Thymus (tissue), 11 donors: ENCODE measurements around the gene SNX8. TPM values are rescaled to one million over a fixed set of nuclear protein-coding genes. Genes with fewer than 3 reads are reported as not detected.
"Not testable (repeated sequence)": the region's sequence is repeated elsewhere in the genome, so short reads cannot be mapped to it uniquely, and the experiment has no call there.

Experiments
- DNase-seq, 9 donors: peaks; one replicate each; pipeline ENCODE4 v3.0.0-alpha.2; 2013; ENCODE audit warnings: low spot score in 9 of 9, low read depth in 6 of 9, missing footprints in 1 of 9
- H3K27ac ChIP-seq, 2 donors: one replicate each; pipeline ENCODE4 v1.5.1; 2013; ENCODE audit warnings: control low read depth in 1 of 2, low read depth in 1 of 2, low read length in 1 of 2, mild to moderate bottlenecking in 1 of 2, moderate library complexity in 1 of 2
- H3K27me3 ChIP-seq, 2 donors: one replicate each; pipeline ENCODE4 v1.5.1; 2013; ENCODE audit warnings: low read length in 1 of 2; ENCODE audit not compliant: control insufficient read depth in 2 of 2, insufficient read depth in 1 of 2
- H3K36me3 ChIP-seq, 2 donors: one replicate each; pipeline ENCODE4 v1.5.1; 2013; ENCODE audit warnings: low read length in 1 of 2, mild to moderate bottlenecking in 1 of 2, moderate library complexity in 1 of 2; ENCODE audit not compliant: control insufficient read depth in 2 of 2, insufficient read depth in 2 of 2
- H3K4me1 ChIP-seq, 2 donors: one replicate each; pipeline ENCODE4 v1.5.1; 2013; ENCODE audit warnings: low read length in 2 of 2; ENCODE audit not compliant: control insufficient read depth in 2 of 2, insufficient read depth in 2 of 2
- H3K4me3 ChIP-seq, 2 donors: one replicate each; pipeline ENCODE4 v1.5.1; 2013; ENCODE audit warnings: low read length in 2 of 2, control low read depth in 1 of 2, mild to moderate bottlenecking in 1 of 2
- H3K9me3 ChIP-seq, 2 donors: one replicate each; pipeline ENCODE4 v1.5.1; 2013; ENCODE audit warnings: low read length in 1 of 2, mild to moderate bottlenecking in 1 of 2; ENCODE audit not compliant: control insufficient read depth in 2 of 2, insufficient read depth in 1 of 2
- WGBS: extraction: QIAGEN DNeasy Blood & Tissue Kit; methylation state at CpG from one replicate; pipeline ENCODE4 v1.1.7; 2013; 5-methylcytosine and 5-hydroxymethylcytosine counted together
- polyA plus RNA-seq: library from polyadenylated mRNA; stranded (reverse); fragments of 200-250 nt; gene quantifications from one replicate; pipeline ENCODE4 v1.2.3, GENCODE V29; 2013
- total RNA-seq: library from RNA; stranded (reverse); fragments of 120-200 nt; gene quantifications from one replicate; pipeline ENCODE4 v1.2.4, GENCODE V29; 2013
- donor health status: healthy.

The SNX8 gene
- total and polyA plus RNA-seq, 2 donors = 10.4 to 25.9 TPM

DNA sequence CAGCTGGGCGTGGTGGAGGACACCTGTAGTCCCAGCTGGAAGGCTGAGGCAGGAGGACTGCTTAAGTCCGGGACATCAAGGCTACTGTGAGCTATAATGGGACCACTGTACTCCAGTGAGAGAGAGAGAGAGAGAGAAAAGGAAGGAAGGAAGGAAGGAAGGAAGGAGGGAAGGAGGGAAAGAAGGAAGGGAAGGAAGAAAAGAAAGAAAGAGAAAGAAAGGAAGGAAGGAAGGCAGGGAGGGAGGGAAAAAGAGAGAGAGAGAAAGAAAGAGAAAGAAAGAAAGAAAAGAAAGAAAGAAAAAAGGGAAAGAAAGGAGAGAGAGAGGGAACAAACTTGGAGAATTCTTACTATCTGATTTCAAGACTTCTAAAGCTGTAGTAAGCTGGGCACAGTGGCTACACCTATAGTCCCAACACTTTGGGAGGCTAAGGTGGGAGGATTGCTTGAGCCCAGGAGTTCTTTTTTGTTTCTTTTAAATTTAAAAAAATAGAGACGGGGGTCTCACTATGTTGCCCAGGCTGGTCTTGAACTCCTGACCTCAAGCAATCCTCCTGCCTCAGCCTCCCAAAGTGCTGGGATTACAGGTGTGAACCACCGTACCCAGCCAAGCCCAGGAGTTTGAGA, 18.5 kb upstream of the SNX8 start:
- DNase-seq, H3K27me3 ChIP-seq, H3K4me1 ChIP-seq, H3K36me3 ChIP-seq, H3K9me3 ChIP-seq, H3K4me3 ChIP-seq, H3K27ac ChIP-seq: not testable (repeated sequence)
- WGBS = 95% methylated on average over 4 of the region's 4 CpGs

DNA sequence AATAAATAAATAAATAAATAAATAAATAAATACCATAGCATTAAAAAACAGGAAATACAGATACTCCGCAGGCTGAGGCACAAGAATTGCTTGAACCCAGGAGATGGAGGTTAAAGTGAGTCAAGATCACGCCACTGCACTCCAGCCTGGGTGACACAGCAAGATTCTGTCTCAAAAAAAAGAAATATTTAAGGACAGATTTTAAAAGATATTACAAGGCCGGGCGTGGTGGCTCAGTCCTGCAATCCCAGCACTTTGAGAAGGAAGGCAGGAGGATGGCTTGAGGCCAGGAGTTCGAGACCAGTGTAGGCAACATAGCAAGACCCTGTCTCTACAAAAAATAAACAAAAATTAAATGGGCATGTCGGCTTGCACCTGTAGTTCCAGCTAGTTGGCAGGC, 17.5 kb upstream of the SNX8 start:
- Histone ChIP-seq H3K4me1 (no peaks in the 10 kb centered on the region), H3K36me3 (no peaks in the 10 kb centered on the region), H3K9me3 (no peaks in the 10 kb centered on the region), H3K27me3 (no peaks in the 10 kb centered on the region), H3K4me3 (no peak overlapping the region), H3K27ac (no peak overlapping the region)
- WGBS = 97% methylated on average over 6 of the region's 6 CpGs
- DNase-seq = no peak

DNA sequence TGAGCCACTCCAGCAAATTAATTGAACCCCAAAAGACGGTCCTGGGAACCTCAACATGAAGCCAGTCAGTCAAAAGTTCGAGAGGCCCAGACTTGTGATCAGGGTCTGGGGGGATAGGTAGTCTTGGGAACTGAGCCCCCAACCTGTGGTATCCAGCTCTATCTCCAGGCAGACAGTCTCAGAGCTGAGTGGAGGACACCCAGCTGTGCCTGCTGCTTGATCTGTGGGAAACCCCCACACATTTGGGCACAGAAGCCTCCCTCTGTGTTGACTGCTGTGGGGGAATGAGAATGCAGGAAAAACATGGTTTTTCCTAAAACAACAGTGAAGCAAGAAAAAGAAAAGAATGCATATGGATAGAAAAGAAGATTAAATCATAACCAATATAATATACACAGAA, 16.3 kb upstream of the SNX8 start:
- no peaks in the 10 kb centered on the region for H3K9me3 ChIP-seq
- no peak for DNase-seq
- no peaks in the 10 kb centered on the region for H3K27me3 ChIP-seq
- H3K36me3 ChIP-seq = no peaks in the 10 kb centered on the region
- WGBS = 97% methylated on average over 2 of the region's 2 CpGs
- no peak overlapping the region for H3K4me3 ChIP-seq
- no peaks in the 10 kb centered on the region for H3K4me1 ChIP-seq
- no peak overlapping the region for H3K27ac ChIP-seq

DNA sequence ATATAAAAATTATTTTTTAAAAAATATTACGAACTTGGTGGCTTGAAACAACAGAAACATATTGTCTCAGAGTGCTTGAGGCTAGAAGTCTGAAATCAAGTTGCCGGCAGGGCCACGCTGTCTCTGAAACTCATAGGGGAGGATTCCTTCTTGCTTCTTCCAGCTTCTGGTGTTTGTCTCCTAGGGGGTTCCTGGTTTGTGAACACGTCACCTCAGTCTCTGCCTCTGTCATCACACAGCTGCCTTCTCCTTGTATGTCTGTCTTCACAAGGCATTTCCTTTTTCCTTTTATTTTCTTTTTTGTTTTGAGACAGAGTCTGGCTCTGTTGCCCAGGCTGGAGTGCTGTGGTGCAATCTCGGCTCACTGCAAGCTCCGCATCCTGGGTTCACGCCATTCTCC, 12.7 kb upstream of the SNX8 start:
- WGBS = 97% methylated on average over 7 of the region's 7 CpGs
- DNase-seq = no peak
- Histone ChIP-seq H3K4me1 (no peaks in the 10 kb centered on the region), H3K27ac (no peak overlapping the region), H3K4me3 (no peak overlapping the region), H3K27me3 (no peaks in the 10 kb centered on the region), H3K36me3 (no peaks in the 10 kb centered on the region), H3K9me3 (no peaks in the 10 kb centered on the region)

DNA sequence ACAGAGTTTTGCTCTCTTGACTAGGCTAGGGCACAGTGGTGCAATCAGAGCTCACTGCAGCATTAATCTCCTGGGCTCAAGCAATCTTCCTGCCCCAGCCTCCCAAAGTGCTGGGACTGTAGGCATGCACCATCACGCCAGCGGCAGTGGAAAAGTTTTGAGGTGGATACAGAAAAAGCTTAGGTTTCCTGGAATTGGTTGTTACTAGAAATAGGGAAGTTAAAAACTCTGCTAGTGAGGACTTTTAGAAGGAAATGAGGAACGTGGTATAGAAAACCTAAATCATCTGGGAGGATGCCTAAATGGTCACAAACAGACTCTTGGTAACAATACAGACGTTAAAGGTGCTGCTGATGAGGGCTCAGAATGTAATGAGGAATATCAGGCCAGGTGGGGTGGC, 10.9 kb upstream of the SNX8 start:
- no peaks in the 10 kb centered on the region for H3K4me1 ChIP-seq
- no peaks in the 10 kb centered on the region for H3K9me3 ChIP-seq
- WGBS = 9% methylated on average over 4 of the region's 4 CpGs
- H3K4me3 ChIP-seq = no peak overlapping the region
- no peaks in the 10 kb centered on the region for H3K27me3 ChIP-seq
- H3K36me3 ChIP-seq = no peaks in the 10 kb centered on the region
- DNase-seq = no peak
- H3K27ac ChIP-seq = no peak overlapping the region

DNA sequence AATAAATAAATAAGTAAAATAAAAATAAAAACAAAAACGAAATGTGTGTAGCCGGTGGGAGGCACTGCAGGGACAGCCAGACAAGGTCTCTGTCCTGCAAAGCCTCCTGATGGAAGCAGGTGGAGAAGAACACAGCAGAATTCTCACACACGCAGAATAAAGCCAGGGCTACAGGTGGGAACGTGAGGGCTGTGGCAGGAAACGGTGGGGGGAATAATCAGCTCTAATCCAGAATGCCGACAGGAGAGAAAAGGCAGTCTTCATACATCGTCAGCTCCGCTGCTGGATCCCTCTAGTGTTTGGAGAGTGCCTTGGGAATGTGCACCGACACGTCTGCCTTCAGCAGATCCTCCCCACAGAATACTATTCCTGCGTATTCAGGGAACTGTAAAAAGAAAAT, 6.8 kb upstream of the SNX8 start:
- H3K4me1 ChIP-seq = no peaks in the 10 kb centered on the region
- 92% methylated on average over 11 of the region's 11 CpGs for WGBS
- H3K4me3 ChIP-seq = no peak overlapping the region
- H3K9me3 ChIP-seq = no peaks in the 10 kb centered on the region
- no peaks in the 10 kb centered on the region for H3K27me3 ChIP-seq
- DNase-seq = no peak
- H3K36me3 ChIP-seq = no peaks in the 10 kb centered on the region
- H3K27ac ChIP-seq = no peak overlapping the region

DNA sequence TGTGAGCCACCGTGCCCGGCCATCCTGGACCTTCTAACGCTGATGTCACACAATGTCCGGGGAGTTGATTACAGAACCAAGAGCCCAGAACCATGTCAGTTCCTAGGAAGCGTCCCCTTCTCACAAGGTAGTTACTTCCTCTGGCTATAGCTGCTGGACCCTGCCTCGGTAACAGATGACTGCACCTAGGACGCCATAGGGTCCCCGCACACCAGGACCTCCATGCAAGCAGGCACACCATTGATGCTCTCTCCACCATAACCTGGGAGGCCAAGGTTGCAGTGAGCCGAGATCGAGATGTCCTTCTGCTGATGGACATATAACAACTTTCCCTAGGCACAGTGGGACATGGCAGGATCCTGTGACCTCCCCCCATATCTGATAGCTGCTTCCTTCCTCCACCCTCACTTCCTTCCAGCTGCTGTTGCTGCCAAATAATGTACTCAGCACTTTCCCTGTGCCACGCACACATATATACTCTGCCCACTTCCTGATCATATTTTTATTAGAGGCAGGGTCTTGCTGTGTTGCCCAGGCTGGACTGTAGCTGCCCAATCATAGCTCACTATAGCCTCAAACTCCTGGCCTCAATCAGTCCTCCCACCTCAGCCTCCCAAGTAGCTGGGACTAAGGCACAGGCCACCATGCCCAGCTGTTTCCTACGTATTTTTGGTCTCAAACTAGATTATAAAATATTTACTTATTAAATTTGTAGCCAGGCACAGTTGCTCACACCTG, 3.5 kb upstream of the SNX8 start:
- H3K4me1 ChIP-seq = peaks cover 6 to 10% of the 10 kb centered on the region in 2 donors
- no peak overlapping the region for H3K4me3 ChIP-seq
- H3K9me3 ChIP-seq = no peaks in the 10 kb centered on the region
- H3K27ac ChIP-seq = no peak overlapping the region
- no peak for DNase-seq
- peaks cover 0 to 3% of the 10 kb centered on the region in 2 donors for H3K27me3 ChIP-seq
- 95% methylated on average over 12 of the region's 12 CpGs for WGBS
- H3K36me3 ChIP-seq = no peaks in the 10 kb centered on the region

DNA sequence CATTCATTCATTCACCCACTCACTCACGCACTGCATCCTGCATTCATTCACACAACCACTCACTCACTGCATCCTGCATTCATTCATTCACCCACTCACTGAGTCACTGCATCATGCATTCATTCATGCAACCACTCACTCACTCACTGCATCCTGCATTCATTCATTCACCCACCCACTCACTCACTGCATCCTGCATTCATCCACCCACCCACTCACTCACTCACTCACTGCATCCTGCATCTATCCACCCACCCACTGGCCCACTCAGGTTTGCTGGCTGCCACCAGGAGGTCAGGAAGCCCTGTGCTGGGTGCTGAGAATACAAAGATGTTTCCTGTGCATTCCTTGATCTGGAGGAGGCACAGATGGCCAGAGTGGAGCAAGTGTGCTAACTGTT, 2.3 kb upstream of the SNX8 start:
- H3K27ac ChIP-seq = no peak overlapping the region
- H3K9me3 ChIP-seq = no peaks in the 10 kb centered on the region
- WGBS = 100% methylated on average over 1 of the region's 1 CpG
- peaks cover 0 to 3% of the 10 kb centered on the region in 2 donors for H3K27me3 ChIP-seq
- peaks cover 6 to 10% of the 10 kb centered on the region in 2 donors for H3K4me1 ChIP-seq
- H3K4me3 ChIP-seq = no peak overlapping the region
- H3K36me3 ChIP-seq = no peaks in the 10 kb centered on the region
- no peak for DNase-seq

DNA sequence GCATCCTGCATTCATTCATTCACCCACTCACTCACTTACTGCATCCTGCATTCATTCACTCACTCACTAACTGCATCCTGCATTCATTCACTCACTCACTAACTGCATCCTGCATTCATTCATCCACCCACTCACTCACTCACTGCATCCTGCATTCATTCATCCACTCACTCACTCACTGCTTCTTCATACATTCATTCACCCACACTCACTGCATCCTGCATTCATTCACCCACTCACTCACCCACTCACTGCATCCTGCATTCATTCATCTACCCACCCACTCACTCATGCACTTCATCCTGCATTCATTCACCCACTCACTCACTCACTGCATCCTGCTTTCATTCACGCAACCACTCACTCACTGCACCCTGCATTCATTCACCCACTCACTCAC, 1.5 kb upstream of the SNX8 start:
- 98% methylated on average over 1 of the region's 1 CpG for WGBS
- peaks cover 6 to 10% of the 10 kb centered on the region in 2 donors for H3K4me1 ChIP-seq
- no peak overlapping the region for H3K4me3 ChIP-seq
- H3K27me3 ChIP-seq = peaks cover 0 to 3% of the 10 kb centered on the region in 2 donors
- DNase-seq = no peak
- no peaks in the 10 kb centered on the region for H3K9me3 ChIP-seq
- H3K27ac ChIP-seq = no peak overlapping the region
- no peaks in the 10 kb centered on the region for H3K36me3 ChIP-seq
